ENCODE data around the gene C1orf174.

Gene C1orf174

DNA sequence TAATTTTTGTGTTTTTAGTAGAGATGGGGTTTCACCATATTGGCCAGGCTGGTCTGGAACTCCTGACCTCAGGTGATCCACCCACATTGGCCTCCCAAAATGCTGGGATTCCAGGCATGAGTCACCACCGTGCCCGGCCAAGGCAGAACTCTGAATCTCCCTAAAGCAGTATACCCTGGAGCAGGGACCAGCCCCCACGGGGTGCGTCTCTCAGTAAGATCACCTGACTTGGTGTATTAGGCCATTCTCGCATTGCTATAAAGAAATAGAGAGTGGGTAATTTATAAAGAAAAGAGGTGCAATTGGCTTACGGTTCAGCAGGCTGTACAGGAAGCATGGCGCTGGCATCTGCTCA, 28.6 kb downstream of the C1orf174 start:
- no peak for DNase-seq (ENCODE audit: low read depth in 2 of 2)

DNA sequence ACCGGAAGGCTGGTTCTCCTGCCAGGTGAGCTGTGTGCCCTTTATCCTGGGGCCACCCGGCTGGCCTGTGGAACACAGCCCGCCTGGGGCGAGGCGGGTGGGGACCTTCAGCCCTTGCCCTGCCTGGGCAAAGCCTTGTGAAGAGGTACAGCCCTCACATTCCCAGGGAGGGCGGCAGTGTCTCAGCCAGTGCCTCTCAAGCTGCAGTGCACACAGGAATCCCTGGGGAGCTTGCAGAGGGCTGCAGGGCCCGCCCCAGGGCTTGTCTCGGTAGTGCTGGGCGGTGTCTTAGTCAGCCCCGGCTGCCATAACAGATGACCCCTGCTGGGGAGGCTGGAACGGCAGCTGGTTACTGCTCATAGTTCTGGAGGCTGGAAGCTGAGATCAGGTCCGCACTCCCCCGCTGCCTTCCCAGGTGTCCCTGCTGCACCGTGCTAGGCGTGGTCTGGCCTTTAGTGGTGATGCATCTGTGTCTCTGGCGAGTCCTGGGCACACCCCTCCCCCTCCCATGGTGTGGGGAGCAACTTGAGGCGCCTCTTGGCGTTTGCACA, 30.2 kb downstream of the C1orf174 start:
- DNase-seq (ENCODE audit: low read depth in 2 of 2) = no peak

DNA sequence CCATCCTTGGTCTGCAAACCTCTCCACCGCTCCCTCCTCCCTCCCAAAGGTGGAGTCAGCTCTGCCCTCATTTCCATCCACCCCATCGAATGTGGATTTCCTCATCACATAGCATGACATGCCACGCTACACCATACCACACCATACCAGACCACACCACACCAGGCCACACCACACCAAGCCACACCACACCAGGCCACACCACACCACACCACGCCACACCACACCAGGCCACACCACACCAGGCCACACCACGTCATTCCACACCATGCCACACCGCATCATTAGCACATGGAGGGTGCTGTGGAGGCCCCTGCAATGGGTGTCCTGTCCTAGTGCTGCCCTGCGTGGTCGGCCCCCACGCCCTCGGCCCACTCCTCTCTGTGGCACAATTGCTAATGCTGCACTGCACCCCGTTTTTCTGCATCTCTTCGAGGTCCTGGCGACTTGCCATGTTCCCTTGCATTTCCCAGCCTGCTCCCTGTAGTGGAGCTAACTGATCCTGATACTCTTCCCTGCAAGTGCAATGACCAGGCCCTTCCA, 31.5 kb downstream of the C1orf174 start:
- DNase-seq (ENCODE audit: low read depth in 2 of 2) = no peak

DNA sequence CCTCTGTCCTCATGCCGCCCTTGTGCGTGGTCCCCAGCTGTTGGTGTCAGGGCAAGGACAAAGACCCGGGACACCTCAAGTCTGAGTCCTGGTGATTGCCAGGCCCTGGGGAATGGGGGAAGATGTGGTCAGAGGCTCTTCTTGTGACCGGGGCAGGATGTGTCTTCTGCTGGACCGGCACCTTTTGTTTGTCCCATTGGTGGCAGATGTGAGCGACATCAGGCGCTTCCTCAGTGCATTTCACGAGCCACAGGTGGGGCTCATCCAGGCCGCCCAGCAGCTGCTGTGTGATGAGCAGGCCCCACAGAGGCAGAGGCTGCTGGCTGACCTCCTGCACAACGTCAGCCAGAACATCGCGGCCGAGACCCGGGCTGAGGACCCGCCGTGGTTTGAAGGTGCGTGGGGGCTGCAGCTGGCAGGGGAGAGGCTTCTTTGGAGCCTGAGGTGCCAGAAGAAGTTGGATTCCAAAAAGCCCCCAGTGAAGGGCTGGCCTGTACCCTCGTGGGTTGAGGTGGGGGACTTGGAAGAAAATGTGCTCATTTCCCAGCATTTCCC, 34.4 kb downstream of the C1orf174 start:
- no peak for DNase-seq (ENCODE audit: low read depth in 2 of 2)

DNA sequence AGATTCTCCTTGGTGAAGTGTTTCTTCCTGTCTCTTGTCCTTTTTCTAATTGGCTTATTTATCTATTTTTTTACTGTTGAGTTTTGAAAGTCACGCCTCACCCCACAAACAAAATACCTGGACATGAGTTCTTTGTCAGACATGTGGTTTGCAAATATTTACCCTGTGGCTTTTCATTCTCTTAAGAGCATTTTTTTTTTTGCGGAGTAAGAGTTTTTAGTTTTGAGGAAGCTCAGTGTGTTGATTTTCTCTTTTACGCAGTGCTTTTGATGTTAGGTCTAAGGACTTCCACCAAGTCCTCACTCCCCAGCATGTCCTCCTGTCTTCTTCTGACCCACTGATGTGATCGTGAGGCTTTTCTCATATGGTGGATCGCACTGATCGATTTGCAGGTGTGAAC, 35.2 kb downstream of the C1orf174 start:
- no peak for DNase-seq (ENCODE audit: low read depth in 2 of 2)

DNA sequence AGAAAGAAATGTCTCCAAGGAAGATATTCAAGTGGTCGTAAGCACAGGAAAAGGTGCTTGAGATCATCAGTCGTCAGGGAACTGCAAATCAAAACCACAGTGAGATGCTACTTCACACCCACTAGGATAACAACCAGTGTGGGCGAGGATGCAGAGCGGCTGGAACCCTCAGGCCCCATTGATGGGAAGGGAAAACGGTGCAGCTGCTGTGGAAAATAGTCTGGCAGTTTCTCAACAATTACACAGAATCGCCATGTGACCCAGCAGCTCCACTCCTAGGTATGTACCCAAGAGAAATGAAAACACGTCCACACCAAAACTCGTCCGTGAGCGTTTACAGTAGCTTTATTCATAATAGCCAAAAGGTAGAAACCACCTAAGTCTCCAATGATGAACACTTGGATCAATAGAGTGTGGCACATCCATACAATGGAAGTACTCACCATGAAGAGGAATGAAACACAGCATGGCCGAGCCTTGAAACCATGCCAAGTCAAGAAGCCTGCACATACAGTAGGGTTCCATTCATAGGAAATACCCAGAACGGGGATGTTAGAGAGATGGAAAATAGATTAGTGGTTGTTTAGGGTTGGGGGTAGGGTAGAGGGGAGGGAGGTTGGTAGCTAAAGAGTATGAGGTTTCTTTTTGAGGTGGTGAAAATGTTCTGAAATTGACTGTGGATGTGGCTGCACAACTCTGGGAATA, 36.7 kb downstream of the C1orf174 start:
- DNase-seq (ENCODE audit: low read depth in 2 of 2) = no peak

DNA sequence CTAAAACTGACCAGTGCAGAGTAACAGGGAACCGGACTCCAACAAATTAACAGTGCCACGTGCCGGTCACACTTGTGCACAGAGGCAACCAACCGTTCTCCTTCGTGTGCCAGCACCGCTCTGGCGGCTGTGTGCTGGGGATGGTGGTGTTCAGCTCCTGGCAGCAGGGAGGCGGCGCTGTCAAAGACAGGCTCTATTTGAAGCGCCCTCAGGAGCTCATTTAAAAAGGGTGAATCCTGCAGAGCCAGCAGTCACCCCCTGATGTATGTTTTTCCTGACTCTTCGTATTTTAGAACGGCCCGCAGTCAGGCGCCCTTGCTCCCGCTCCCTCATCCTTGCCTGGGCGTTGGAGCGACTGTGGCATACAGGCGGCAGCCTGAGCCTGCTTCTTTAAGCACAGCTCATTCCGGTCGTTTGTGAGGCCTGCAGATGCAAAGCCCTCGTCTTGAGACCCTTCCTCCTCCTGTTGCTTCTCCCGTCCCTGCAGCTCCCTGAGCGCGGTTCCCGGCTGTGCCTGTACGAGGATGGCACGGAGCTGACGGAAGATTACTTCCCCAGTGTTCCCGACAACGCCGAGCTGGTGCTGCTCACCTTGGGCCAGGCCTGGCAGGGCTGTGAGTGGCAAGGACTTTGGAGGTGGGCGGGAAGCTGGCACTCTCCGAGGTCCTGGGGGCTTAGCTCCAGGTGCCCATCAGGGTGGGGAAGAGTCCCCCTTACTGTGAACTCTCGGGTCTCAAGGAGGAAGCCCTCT, 41.7 kb downstream of the C1orf174 start:
- DNase-seq (ENCODE audit: low read depth in 2 of 2) = no peak

DNA sequence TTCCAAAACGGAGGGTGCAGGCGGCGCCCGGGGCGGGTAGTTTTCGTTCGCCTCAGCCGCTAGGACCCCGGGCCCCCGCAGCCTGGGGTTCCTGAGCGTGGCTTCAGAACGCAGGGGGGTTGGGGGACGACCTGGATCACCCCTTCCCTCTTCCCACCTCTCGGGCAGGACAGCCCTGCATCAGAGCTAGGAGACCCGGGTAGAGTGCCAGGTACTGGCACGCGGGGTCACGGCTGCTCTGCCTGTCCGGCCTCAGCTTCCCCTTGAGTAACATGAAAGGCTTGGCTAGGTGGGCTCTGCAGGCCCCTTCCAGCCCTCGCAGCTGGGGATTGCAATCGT, 42.3 kb downstream of the C1orf174 start:
- DNase-seq (ENCODE audit: low read depth in 2 of 2) = no peak

DNA sequence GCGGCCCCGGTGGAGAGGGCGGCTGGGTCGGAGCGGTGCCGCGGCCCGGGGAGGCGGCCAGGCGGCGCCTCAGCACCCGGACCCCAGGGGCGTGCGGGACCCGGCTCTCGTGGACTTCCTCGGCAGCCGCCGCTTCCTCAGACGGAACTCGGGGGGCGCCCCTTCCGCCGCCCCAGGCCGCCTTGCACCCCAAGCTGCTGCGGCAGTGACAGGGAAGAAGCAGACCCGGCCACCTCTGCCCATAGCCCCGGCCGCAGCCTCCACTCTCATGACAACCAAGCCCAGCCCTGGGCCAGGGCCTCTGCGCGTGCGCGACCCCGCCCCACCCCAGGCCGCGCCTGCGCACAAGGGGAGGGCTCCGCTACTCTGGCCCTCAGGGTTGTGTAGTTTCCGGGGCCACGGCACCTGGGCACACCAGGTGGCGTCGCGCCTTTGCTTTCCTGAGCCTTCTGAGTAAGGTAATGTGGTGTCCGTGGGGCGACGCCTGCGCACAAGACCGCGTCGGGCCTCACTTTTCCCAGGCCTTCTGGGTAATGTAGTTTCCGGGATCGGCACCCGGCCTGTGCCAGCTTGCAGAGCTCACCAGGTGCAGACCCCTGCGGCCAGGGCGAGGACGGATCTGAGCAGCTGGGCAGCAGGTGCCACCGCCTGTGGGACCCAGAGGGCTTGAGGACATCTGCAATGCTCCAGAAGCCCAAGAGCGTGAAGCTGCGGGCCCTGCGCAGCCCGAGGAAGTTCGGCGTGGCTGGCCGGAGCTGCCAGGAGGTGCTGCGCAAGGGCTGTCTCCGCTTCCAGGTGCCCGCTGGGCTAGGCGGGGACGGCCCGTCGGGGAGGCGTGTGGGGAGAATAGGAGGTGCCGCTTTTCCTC, 42.9 kb downstream of the C1orf174 start, which contains the start of the genes CEP104 and DFFB:
TSS of gene CEP104 (minus strand) at position 289 of the 868 bp plus-strand sequence. CDS start 4,804 bp downstream, outside the sequence.
TSS of gene DFFB (plus strand) at position 554 of the 868 bp plus-strand sequence. CDS start at position 682, 128 bp downstream.
- peak; percentile 88 to 89 for DNase-seq (ENCODE audit: low read depth in 2 of 2)

DNA sequence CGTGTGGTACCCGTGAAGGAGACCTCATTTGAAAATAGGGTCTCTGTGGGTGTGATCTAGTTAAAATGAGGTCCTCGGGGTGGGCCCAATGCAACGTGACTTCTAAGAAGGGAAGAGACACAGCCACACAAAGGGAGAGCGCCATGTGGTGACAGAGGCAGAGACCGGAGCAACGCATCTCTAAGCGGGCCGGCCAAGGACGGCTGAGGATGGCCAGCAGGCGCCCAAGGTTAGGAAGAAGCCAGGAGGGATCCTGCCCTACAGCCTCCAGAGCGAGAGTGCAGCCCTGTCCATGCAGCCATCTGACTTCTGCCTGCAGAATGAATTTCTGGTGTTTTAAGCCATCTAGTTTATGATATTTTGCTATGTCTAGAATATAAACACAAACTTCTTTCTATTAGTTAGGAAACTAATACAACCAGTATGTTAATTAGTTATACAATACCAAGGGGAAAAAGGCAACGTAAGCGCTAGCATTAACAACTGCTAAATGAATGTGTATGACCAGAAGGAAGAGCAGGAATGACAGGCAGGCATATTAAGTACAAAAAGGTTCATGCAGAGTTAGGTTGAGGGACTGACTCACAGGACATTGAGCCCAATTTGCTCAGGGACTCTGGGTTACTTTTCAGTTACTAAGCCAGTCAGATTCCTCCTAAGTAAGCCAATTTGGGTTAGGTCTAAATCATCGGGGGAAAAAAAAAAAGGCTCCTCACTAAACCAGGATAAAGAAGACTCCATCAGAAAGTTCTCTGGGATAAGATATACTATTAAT, 47.2 kb downstream of the C1orf174 start:
- no peak for DNase-seq (ENCODE audit: low read depth in 2 of 2)

DNA sequence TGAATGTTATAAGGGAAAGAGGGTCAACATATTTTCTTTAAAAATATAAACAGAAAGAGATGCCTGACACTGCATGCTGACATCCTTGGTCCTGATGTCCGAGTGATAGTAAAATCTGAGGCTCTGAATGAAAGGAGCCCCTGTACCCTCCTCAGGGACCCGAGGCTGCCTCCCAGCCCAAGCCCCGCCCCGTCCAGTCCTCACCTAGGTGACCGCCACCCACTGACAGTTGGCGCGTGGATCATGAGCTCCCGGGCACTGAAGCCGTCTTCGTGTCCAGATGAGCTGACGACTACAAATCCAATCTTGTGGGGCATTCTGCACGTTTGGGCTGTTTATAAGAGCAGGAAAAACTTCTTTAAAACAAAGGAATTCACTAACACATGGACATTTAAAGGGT, 48.0 kb downstream of the C1orf174 start:
- DNase-seq (ENCODE audit: low read depth in 2 of 2) = no peak

DNA sequence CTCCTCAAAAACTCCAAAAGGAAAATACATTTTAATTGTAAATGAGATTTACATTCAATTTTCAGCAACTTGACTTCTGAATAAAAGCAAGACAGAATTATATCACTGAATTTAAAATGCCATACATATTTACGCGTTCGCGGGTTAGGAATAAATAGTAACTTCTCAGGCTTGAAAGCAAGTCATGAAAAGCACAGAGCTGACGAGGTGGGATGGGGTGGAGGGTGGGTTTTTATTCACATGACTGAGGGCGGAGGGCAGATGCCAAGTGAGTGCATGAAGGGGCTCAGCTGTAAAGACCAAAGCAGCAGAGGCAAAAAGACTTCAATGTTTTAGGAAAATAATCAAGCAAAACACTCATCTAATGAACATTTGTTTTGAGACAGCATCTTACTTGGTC, 48.8 kb downstream of the C1orf174 start:
- DNase-seq (ENCODE audit: low read depth in 2 of 2) = no peak

DNA sequence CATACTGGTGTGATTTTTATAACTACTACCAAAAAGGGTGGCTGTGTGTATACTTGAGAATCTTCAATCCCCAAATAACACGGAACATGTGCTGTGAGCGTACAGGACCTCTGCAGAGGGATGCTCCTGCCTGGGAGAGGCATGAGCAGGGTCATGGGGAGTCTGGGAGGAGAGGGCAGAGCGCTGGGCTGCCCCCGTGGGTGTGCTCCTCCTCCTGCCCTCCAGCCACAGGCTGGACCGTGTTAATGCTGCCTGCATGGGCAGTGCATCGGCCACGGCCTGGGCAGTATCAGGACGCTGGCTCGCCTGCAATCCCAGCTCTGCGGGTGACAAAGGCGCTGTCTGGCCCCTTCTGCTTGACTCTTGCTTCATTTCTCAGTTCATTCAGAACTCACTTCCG, 49.2 kb downstream of the C1orf174 start:
- DNase-seq (ENCODE audit: low read depth in 2 of 2) = no peak

DNA sequence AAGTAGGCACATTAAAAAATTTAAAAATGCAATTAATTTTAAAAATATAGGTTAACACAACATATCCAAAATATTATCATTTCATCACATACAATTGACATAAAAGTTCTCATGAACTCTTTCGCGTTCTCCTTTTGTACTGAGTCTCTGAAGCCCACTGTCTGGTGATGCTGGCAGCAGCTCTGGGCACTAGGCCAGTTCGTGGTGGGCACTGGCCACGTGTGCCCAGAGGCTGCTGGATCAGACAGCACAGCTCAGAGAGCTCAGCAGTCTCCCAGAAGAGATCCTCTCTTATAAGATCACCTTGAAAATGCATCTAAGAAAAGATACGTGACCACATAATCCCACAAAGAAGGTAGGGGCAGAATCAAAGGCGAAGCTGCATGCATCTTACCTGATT, 53.0 kb downstream of the C1orf174 start:
- DNase-seq (ENCODE audit: low read depth in 2 of 2) = no peak

DNA sequence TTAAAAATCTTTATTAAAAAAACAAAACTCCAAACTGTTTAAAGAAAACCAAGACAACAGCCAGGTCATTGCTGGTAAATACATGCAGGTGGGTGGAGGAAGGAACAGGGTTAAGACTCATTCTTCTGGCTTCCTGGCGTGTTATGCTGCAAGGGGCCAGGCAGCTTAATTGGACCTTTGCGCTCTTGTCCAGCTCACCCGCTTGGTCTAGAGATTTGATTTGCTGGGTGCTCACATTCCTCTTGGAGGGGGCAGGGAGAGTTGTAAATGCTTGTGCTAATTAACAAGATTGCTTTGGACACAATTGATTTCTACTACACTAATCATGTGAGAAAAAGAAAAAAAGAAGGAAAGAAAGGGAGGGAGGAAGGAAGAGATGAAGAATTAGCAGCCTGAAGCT, 53.5 kb downstream of the C1orf174 start:
- DNase-seq (ENCODE audit: low read depth in 2 of 2) = no peak

DNA sequence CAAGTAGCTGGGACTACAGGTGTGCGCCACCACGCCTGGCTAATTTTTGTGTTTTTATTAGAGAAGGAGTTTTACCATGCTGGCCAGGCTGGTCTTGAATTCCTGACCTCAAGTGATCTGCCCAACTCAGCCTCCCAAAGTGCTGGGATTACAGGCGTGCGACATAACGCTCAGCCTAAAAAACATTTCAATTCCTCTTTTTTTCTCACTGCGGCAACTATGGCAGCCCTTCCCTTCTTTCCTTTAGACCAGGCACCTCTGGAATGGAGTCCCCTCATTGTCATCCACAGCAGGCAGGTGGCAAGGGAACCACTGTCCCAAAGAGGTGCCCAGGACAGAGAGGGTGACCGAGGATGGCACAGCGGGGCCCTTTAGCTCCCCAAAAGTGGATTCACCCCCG, 57.2 kb downstream of the C1orf174 start:
- DNase-seq (ENCODE audit: low read depth in 2 of 2) = no peak

DNA sequence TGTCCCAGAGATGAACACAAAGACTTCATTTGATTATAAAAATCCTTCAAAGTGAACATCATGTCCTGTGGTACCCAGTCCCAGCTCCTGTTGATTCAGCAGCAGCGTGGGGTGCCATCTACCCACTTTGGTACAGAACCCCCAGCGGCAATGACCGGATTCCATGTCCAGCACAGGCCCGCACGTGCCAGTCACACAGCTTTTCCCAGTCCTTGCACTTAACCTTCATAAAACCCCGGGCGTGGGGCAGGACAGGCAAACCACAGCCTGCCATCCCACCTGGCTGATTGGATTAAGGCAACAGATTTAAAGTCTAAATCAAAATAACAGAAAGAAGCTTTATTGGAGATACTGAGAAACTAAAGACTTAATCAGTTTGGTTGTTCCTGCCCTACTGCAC, 58.6 kb downstream of the C1orf174 start:
- DNase-seq (ENCODE audit: low read depth in 2 of 2) = no peak

Data from activated CD4-positive, alpha-beta T cell treated with anti-CD3 and anti-CD28 coated beads for 24 hours (primary cell).